GM12874 (cell line): ENCODE measurements around the gene CISD3.

Source experiments
- CTCF ChIP-seq: IDR thresholded peaks from 2 replicates; pipeline ENCODE4 v1.5.1; 2011; ENCODE audit warnings: low read depth, mild to moderate bottlenecking, control low read depth, low read length, moderate library complexity; ENCODE audit not compliant: insufficient read depth

CISD3 gene

GRCh38 chr17:38750312-38751121 lies 20.4 kb downstream of the CISD3 start:
- no peak for TF ChIP-seq CTCF

- no peak for TF ChIP-seq CTCF
Observed at GRCh38 chr17:38751144-38751807, 21.1 kb downstream of the CISD3 start.

- TF ChIP-seq CTCF, result no peak
Observed at GRCh38 chr17:38751808-38752307, 21.7 kb downstream of the CISD3 start.

GRCh38 chr17:38752308-38753070 lies 22.3 kb downstream of the CISD3 start, which contains the start of gene PSMB3:
TSS of gene PSMB3 (plus strand) at chr17:38752741. CDS start at chr17:38752827, 86 bp downstream.
- TF ChIP-seq CTCF, result no peak

GRCh38 chr17:38753071-38753506 lies 22.9 kb downstream of the CISD3 start:
- TF ChIP-seq CTCF, result no peak

GRCh38 chr17:38761612-38762011 lies 31.5 kb downstream of the CISD3 start:
- peak; percentile 45; the same call in 1 of the 2 replicates for TF ChIP-seq CTCF

GRCh38 chr17:38762231-38762630 lies 32.1 kb downstream of the CISD3 start:
- no peak for TF ChIP-seq CTCF
